Activated CD4-positive, alpha-beta T cell treated with anti-CD3 and anti-CD28 coated beads, Interleukin-2, amount 50 U/mL, for 48 hours (primary cell): ENCODE measurements around the gene ERC1.
"Not testable (repeated sequence)": the region's sequence is repeated elsewhere in the genome, so short reads cannot be mapped to it uniquely, and the experiment has no call there.

Source experiments
- DNase-seq, 2 experiments: peaks; one replicate each; pipeline ENCODE4 v3.0.0-alpha.2; 2020

ERC1 gene

DNA sequence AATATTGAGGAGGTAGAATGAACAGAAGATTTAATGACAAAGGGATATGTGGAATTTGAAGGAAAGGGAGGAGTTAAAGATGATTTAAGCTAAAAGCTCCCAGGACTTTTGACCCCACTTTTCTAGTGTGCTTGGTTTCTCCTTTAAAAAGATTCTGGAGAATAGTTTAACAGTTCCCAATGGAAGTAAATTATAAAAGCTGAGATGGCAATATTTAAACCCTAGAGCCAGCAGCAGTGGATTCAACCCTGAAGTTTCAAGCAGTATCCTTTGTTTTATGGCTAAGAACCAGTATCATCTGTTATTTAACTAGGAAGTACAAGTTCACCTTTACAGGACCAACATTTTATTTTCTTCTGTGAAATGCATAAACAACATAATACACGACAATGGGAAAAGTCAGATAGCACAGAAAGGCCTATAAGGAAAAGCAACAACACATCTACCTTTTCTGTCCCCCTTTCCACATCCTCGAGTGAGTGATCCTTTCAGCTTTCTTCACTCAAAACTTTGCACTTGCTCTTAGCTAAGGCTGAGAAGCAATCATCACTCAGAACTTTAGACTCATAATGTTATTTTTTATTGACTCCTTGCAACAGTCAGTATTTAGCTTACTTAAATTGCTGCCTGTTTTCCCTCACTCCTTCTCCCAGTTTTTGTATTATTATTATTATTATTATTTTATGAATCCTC, 338.9 kb downstream of the ERC1 start:
- no peak for DNase-seq

- no peak for DNase-seq
These were observed 339.4 kb downstream of the ERC1 start for GRCh38 chr12:1330477-1330827.

- DNase-seq, result no peak
These were observed 341.3 kb downstream of the ERC1 start for GRCh38 chr12:1332327-1332726.

GRCh38 chr12:1338483-1339177, 347.6 kb downstream of the ERC1 start:
- DNase-seq, result no peak

DNA sequence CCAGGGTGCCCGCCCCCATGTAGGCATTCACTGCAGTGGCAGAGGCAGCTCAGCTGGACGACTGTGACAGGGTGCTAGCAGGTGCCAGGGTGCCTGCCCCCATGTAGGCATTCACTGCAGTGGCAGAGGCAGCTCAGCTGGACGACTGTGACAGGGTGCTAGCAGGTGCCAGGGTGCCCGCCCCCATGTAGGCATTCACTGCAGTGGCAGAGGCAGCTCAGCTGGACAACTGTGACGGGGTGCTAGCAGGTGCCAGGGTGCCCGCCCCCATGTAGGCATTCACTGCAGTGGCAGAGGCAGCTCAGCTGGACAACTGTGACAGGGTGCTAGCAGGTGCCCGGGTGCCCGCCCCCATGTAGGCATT, 348.1 kb downstream of the ERC1 start:
- not testable (repeated sequence) for DNase-seq

GRCh38 chr12:1339618-1340319, 348.7 kb downstream of the ERC1 start:
- no peak for DNase-seq

- DNase-seq, result not testable (repeated sequence)
These were observed 350.2 kb downstream of the ERC1 start for GRCh38 chr12:1341270-1341669.

GRCh38 chr12:1343422-1343821, 352.4 kb downstream of the ERC1 start:
- no peak for DNase-seq

DNA sequence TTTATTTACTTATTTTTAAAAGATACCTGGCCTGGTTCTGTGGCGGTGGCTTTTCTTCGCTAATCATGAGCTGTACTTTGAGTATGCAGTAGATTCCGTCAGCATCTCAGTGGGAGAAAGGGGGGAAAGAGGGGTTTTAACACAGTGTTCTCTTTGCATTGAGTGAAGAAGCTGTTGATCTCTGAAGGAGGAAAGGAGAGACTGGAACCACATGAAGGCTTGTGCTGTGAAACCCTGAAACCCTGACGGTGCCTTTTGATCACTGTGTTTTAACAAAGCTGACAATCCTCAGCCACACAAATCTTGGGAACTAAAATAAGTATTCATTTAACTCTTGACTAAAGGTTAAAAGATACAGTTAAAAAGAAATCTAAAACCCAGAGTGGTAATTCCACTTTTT, 353.2 kb downstream of the ERC1 start:
- no peak for DNase-seq

GRCh38 chr12:1346126-1346525, 355.1 kb downstream of the ERC1 start:
- no peak for DNase-seq

GRCh38 chr12:1347294-1347693, 356.3 kb downstream of the ERC1 start:
- no peak for DNase-seq

DNA sequence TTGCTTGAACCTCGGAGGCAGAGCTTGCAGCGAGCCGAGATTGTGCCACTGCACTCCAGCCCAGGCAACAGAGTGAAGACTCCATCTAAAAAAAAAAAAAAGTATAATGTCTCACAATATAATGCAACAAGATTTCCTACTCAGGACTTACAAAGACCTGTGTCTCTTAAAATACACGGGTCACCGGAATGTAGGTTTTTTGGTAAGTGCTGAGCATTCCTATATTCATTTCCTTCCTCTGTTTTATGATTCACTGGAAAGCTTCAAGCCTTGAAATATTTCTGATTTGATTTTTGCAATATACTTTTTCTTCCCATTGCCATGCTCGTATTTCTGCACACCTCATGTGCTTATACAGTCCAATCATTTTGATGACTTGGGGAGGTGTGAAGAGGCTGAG, 357.6 kb downstream of the ERC1 start:
- DNase-seq, result no peak

DNA sequence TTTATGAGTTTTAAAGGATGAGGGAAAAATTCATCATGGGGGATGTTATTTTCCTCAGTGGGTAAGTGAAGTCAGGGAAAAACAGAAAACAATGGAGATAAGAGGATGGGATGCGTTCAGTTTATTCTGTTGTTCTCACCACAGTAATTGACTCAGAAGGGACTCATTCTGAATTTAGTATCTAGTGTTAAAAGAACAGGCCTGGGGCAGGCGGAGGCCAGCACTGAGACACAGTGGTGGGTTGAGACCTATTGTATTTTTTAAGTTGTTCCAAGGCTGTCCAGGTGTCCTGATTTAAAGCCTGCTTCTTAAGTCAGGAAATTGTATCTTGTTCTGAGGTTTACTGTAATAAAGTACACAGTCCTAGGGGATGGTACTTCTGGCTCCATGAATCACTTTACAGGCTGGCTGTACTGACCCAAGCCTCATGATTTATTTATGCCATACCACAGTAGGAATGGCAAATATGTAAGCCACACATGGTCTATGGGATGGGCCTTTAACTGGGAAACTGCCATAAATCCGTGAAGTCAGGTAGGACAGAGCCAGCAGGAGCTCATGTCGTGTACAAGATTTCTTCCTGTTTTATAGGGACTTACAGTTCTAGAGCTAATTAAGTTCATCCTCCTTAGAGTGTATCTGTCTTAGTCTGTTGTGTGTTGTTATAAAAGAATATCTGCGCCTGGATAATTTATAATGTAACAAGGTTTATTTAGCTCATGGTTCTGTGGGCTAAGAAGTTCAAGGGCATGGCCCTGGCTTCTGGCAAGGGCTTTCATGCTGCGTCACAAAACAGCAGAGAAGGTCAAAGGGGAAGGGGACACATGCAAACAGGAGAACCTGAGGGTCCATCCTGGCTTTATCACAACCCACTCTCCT, 359.3 kb downstream of the ERC1 start:
- DNase-seq, result no peak

DNA sequence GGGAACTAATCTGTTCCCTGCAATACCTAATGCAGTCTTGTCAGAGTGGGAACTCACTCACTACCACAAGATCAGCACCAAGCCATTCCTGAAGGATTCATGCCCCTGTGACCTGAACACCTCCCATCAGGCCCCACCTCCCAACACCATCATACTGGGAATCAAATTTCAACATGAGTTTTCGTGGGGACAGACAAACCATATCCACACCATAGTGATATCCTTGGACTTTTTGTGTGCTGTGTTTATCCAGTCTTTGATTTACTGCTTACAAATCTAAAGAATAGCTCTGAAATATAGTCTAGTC, 359.9 kb downstream of the ERC1 start:
- DNase-seq, result no peak

- no peak for DNase-seq
These were observed 360.9 kb downstream of the ERC1 start for GRCh38 chr12:1351926-1352325.

GRCh38 chr12:1353451-1353850, 362.4 kb downstream of the ERC1 start:
- DNase-seq, result no peak

GRCh38 chr12:1355396-1355795, 364.4 kb downstream of the ERC1 start:
- no peak for DNase-seq

DNA sequence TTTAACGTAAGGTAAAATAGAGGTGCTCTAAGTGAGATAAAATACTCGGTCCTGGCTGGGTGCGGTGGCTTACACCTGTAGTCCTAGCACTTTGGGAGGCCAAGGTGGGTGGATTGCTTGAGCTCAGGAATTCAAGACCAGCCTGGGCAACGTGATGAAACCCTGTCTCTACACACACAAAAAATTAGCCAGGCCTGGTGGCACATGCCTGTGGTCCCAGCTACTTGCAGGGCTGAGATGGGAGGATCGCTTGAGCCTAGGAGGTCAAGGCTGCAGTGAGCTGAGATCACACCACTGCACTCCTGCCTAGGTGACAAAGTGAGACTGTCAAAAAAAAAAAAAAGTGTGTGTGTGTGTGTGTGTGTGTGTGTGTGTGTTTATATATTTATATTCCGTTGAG, 364.8 kb downstream of the ERC1 start:
- DNase-seq, result not testable (repeated sequence)

DNA sequence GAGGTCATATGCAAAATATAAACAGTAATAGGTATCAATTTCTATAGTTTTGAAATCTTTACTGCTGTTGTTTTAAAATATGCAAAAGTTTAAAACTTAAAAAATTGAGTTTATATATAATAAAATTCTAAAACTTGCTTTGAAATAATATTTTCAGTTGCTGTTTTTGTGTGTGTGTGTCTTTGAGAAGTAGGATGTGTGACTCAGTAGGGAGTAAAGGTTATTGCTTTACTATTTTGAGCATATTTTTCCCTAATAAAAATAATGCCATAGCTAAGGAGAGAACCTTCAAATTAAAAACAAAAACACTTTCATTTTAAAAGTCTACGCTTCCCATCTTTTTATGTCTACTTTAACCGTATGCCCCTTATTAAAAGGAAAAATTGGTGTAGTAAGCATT, 365.3 kb downstream of the ERC1 start:
- DNase-seq, result no peak

- DNase-seq, result no peak
These were observed 366.1 kb downstream of the ERC1 start for GRCh38 chr12:1357171-1357570.

GRCh38 chr12:1357711-1358110, 366.7 kb downstream of the ERC1 start:
- no peak for DNase-seq

DNA sequence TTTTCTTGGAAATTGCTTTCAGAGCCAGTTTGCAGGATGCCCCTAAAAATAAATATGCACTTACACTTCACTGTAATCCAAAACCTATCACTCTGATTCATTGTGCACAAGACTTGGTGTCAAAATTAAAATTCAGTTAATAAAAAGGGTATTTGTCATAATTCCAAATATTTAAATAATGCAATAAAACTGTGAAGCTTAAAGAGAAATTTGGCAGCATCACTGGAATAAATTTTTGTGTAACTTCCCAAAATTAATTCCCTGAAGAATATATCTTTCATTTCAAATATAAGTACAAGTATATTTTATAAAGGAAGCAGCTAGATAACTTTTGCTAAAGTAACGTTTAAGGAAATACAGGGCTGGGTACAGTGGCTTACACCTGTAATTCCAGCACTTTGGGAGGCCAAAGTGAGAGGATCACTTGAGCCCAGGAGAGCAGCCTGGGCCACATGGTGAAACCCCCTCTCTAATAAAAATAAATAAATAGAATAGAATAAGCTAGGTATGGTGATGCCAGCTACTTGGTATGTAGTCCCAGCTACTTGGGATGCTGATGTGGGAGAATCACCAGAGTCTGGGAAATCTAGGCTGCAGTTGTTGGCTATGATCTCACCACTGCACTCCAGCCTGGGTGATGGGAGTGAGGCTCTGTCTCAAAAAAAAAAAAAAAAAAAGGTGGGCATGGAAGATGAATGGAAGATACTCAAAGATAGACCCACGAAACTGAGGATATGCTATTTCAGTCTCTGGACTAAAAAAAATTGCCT, 369.6 kb downstream of the ERC1 start:
- DNase-seq, result no peak
